Measurements from ENCODE around the gene DPYD.

Gene DPYD

GRCh38 chr1:97767381-97767780, 153.5 kb downstream of the DPYD start:
- TF ChIP-seq CTCF (IDR thresholded peaks at IDR 0.05; ENCODE audit: low read depth, low read length): no peak
- no peak overlapping the region for H3K27ac ChIP-seq
- H3K36me3 ChIP-seq: no peaks in the 10 kb centered on the region
- H3K27me3 ChIP-seq (ENCODE audit: insufficient read depth, low read depth, severe bottlenecking): no peaks in the 10 kb centered on the region
- H3K9me3 ChIP-seq (ENCODE audit: severe bottlenecking): no peaks in the 10 kb centered on the region
- DNase-seq: no peak
- no peak overlapping the region for H3K4me3 ChIP-seq (ENCODE audit: low read depth, low read length)

GRCh38 chr1:97764991-97765390, 155.8 kb downstream of the DPYD start:
- Histone ChIP-seq H3K27ac (no peak overlapping the region), H3K27me3 (ENCODE audit: insufficient read depth, low read depth, severe bottlenecking) (no peaks in the 10 kb centered on the region), H3K4me3 (ENCODE audit: low read depth, low read length) (no peak overlapping the region), H3K9me3 (ENCODE audit: severe bottlenecking) (peaks cover 3% of the 10 kb centered on the region), H3K36me3 (no peaks in the 10 kb centered on the region)
- DNase-seq: no peak
- TF ChIP-seq CTCF (IDR thresholded peaks at IDR 0.05; ENCODE audit: low read depth, low read length): no peak

GRCh38 chr1:97761637-97762036, 159.2 kb downstream of the DPYD start:
- no peaks in the 10 kb centered on the region for H3K36me3 ChIP-seq
- H3K27ac ChIP-seq: no peak overlapping the region
- H3K9me3 ChIP-seq (ENCODE audit: severe bottlenecking): peaks cover 3% of the 10 kb centered on the region
- H3K4me3 ChIP-seq (ENCODE audit: low read depth, low read length): no peak overlapping the region
- DNase-seq: no peak
- H3K27me3 ChIP-seq (ENCODE audit: insufficient read depth, low read depth, severe bottlenecking): no peaks in the 10 kb centered on the region
- no peak for TF ChIP-seq CTCF (IDR thresholded peaks at IDR 0.05; ENCODE audit: low read depth, low read length)

- no peak overlapping the region for H3K4me3 ChIP-seq (ENCODE audit: low read depth, low read length)
- no peak for DNase-seq
- H3K9me3 ChIP-seq (ENCODE audit: severe bottlenecking): peaks cover 3% of the 10 kb centered on the region
- no peak for TF ChIP-seq CTCF (IDR thresholded peaks at IDR 0.05; ENCODE audit: low read depth, low read length)
- no peaks in the 10 kb centered on the region for H3K27me3 ChIP-seq (ENCODE audit: insufficient read depth, low read depth, severe bottlenecking)
- H3K27ac ChIP-seq: no peak overlapping the region
- H3K36me3 ChIP-seq: no peaks in the 10 kb centered on the region
These were observed 161.8 kb downstream of the DPYD start for GRCh38 chr1:97759078-97759477.

- no peak for TF ChIP-seq CTCF (IDR thresholded peaks at IDR 0.05; ENCODE audit: low read depth, low read length)
- Histone ChIP-seq H3K36me3 (no peaks in the 10 kb centered on the region), H3K27me3 (ENCODE audit: insufficient read depth, low read depth, severe bottlenecking) (no peaks in the 10 kb centered on the region), H3K27ac (no peak overlapping the region), H3K9me3 (ENCODE audit: severe bottlenecking) (peaks cover 3% of the 10 kb centered on the region), H3K4me3 (ENCODE audit: low read depth, low read length) (no peak overlapping the region)
- DNase-seq: no peak
These were observed 162.2 kb downstream of the DPYD start for GRCh38 chr1:97758541-97759057.

- no peak for DNase-seq
- no peak overlapping the region for H3K27ac ChIP-seq
- no peaks in the 10 kb centered on the region for H3K9me3 ChIP-seq (ENCODE audit: severe bottlenecking)
- H3K36me3 ChIP-seq: no peaks in the 10 kb centered on the region
- no peaks in the 10 kb centered on the region for H3K27me3 ChIP-seq (ENCODE audit: insufficient read depth, low read depth, severe bottlenecking)
- no peak overlapping the region for H3K4me3 ChIP-seq (ENCODE audit: low read depth, low read length)
- no peak for TF ChIP-seq CTCF (IDR thresholded peaks at IDR 0.05; ENCODE audit: low read depth, low read length)
These were observed 174.9 kb downstream of the DPYD start for GRCh38 chr1:97745912-97746311.
